Sigmoid colon (tissue), 7 donors: ENCODE measurements around the gene HELZ. TPM values are rescaled to one million over a fixed set of nuclear protein-coding genes. Genes with fewer than 3 reads are reported as not detected.
A peak's percentile ranks its signal among the peaks of the same experiment; 100 is the strongest.

Experiments used
- DNase-seq: peaks from one replicate; pipeline ENCODE4 v3.0.0-alpha.2; 2019
- H3K27ac ChIP-seq, 4 donors: fragments of 200-600 bp; sonication (generic); one replicate each; pipeline ENCODE4 v1.5.1; 2016 to 2019; ENCODE audit warnings: mild to moderate bottlenecking in 1 of 4
- H3K27me3 ChIP-seq, 3 donors: fragments of 200-600 bp; sonication (generic); one replicate each; pipeline ENCODE4 v1.5.1; 2019; ENCODE audit warnings: mild to moderate bottlenecking in 1 of 3
- H3K36me3 ChIP-seq, 4 donors: fragments of 200-600 bp; sonication (generic); one replicate each; pipeline ENCODE4 v1.5.1; 2016 to 2019
- H3K4me1 ChIP-seq, 4 donors: fragments of 200-600 bp; sonication (generic); one replicate each; pipeline ENCODE4 v1.5.1; 2017 to 2019
- H3K4me3 ChIP-seq, 4 donors: fragments of 200-600 bp; sonication (generic); one replicate each; pipeline ENCODE4 v1.5.1; 2017 to 2019; ENCODE audit warnings: mild to moderate bottlenecking in 2 of 4, moderate library complexity in 1 of 4
- H3K9me3 ChIP-seq, 4 donors: fragments of 200-600 bp in 3 of 4; sonication (generic) in 3 of 4; one replicate each; pipeline versions ENCODE4 v1.5.1 to v1.6.1; 2013 to 2019
- EP300 ChIP-seq, 4 donors: sonication (generic); formaldehyde crosslinking; IDR thresholded peaks; one replicate each; pipeline ENCODE4 v1.6.1; 2017; ENCODE audit warnings: antibody characterized with exemption in 4 of 4
- POLR2A ChIP-seq, 2 donors: fragments of 450-650 bp; IDR thresholded peaks; one replicate each; pipeline ENCODE4 v1.6.1; 2016; ENCODE audit warnings: antibody characterized with exemption in 2 of 2, mild to moderate bottlenecking in 2 of 2, moderate library complexity in 2 of 2
- POLR2AphosphoS5 ChIP-seq, 4 donors: sonication (generic); formaldehyde crosslinking; IDR thresholded peaks; one replicate each; pipeline ENCODE4 v1.6.1; 2017; ENCODE audit warnings: antibody characterized with exemption in 4 of 4
- WGBS, 2 donors: extraction: QIAGEN DNeasy Blood & Tissue Kit; methylation state at CpG; one replicate each; pipeline ENCODE4 v1.1.7; 2013; 5-methylcytosine and 5-hydroxymethylcytosine counted together
- intact Hi-C: fragments of 100-400 bp; cut with DNase I; formaldehyde crosslinking; loops from one replicate; pipeline ENCODE4 v1.15.1; 2023
- polyA plus RNA-seq, 3 donors: library from polyadenylated mRNA; stranded (reverse); fragments of 200-250 nt; gene quantifications; one replicate each; pipeline ENCODE4 v1.2.3, GENCODE V29; 2013
- total RNA-seq, 4 donors: library from RNA; depleted of rRNA; stranded (reverse); fragments of >200 nt; gene quantifications; one replicate each; pipeline ENCODE4 v1.1.0, GENCODE V29; 2016
- TF ChIP-seq, protein P1 (sequence below), 4 experiments: fragments of 450-650 bp in 3 of 4; fragments of 200-600 bp in 1 of 4; IDR thresholded peaks; one replicate each; pipeline ENCODE4 v1.5.1; 2016 to 2019; ENCODE audit warnings: antibody characterized with exemption in 4 of 4, mild to moderate bottlenecking in 3 of 4, moderate library complexity in 2 of 4
- donor health status: healthy with polysubstance abuse.
- donor health status: Bipolar disorder and iron deficiency.
- donor health status: healthy.

The HELZ gene
- total and polyA plus RNA-seq, 7 donors = 2.4 to 61.5 (median 31.7) TPM

GRCh38 chr17:67248291-67248690, 3.3 kb upstream of the HELZ start:
- WGBS, 2 donors = 87 to 93% methylated on average over 6 of the region's 6 CpGs
- no peak for TF ChIP-seq POLR2A (IDR thresholded peaks at IDR 0.05)
- no peak for TF ChIP-seq EP300 (IDR thresholded peaks at IDR 0.05)
- TF ChIP-seq, protein P1, sequence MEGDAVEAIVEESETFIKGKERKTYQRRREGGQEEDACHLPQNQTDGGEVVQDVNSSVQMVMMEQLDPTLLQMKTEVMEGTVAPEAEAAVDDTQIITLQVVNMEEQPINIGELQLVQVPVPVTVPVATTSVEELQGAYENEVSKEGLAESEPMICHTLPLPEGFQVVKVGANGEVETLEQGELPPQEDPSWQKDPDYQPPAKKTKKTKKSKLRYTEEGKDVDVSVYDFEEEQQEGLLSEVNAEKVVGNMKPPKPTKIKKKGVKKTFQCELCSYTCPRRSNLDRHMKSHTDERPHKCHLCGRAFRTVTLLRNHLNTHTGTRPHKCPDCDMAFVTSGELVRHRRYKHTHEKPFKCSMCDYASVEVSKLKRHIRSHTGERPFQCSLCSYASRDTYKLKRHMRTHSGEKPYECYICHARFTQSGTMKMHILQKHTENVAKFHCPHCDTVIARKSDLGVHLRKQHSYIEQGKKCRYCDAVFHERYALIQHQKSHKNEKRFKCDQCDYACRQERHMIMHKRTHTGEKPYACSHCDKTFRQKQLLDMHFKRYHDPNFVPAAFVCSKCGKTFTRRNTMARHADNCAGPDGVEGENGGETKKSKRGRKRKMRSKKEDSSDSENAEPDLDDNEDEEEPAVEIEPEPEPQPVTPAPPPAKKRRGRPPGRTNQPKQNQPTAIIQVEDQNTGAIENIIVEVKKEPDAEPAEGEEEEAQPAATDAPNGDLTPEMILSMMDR (IDR thresholded peaks at IDR 0.05) = no peak
- no peak for TF ChIP-seq POLR2AphosphoS5 (IDR thresholded peaks at IDR 0.05)
- H3K27me3 ChIP-seq = no peaks in the 10 kb centered on the region
- intact Hi-C loops = no loop called here
- H3K36me3 ChIP-seq = no peaks in the 10 kb centered on the region
- no peak overlapping the region for H3K27ac ChIP-seq
- H3K9me3 ChIP-seq = no peaks in the 10 kb centered on the region
- no peak overlapping the region for H3K4me3 ChIP-seq
- no peak for DNase-seq
- peaks cover 0 to 22% (median 18%) of the 10 kb centered on the region in 4 donors for H3K4me1 ChIP-seq

DNA sequence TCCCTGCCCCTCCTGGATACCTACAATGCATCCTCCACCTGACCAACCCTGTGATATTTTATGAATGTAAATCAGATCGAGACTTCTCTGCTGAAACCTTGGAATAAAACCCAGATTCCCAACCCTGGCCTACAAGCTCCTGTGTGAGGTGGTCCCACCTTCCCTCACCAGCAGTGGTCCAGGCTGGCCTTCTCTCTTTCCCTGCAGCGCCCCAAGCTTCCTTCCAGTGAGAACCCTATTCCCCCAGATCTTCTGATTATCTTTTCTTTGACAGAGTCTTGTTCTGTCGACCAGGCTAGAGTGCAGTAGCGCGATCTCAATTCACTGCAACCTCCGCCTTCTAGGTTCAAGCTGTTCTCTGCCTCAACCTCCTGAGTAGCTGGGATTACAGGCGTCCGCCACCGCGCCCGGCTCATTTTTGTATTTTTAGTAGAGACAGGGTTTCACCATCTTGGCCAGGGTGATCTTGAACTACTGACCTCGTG, 2.5 kb upstream of the HELZ start:
- H3K36me3 ChIP-seq = no peaks in the 10 kb centered on the region
- no peaks in the 10 kb centered on the region for H3K27me3 ChIP-seq
- peaks cover 0 to 29% (median 26%) of the 10 kb centered on the region in 4 donors for H3K4me1 ChIP-seq
- intact Hi-C loops = no loop called here
- no peak overlapping the region for H3K27ac ChIP-seq
- 93 to 94% methylated on average over 12 of the region's 12 CpGs for WGBS, 2 donors
- no peak for TF ChIP-seq POLR2AphosphoS5 (IDR thresholded peaks at IDR 0.05)
- TF ChIP-seq POLR2A (IDR thresholded peaks at IDR 0.05) = no peak
- TF ChIP-seq, protein P1 (IDR thresholded peaks at IDR 0.05) = no peak
- TF ChIP-seq EP300 (IDR thresholded peaks at IDR 0.05) = no peak
- no peaks in the 10 kb centered on the region for H3K9me3 ChIP-seq
- DNase-seq = no peak
- H3K4me3 ChIP-seq = no peak overlapping the region

DNA sequence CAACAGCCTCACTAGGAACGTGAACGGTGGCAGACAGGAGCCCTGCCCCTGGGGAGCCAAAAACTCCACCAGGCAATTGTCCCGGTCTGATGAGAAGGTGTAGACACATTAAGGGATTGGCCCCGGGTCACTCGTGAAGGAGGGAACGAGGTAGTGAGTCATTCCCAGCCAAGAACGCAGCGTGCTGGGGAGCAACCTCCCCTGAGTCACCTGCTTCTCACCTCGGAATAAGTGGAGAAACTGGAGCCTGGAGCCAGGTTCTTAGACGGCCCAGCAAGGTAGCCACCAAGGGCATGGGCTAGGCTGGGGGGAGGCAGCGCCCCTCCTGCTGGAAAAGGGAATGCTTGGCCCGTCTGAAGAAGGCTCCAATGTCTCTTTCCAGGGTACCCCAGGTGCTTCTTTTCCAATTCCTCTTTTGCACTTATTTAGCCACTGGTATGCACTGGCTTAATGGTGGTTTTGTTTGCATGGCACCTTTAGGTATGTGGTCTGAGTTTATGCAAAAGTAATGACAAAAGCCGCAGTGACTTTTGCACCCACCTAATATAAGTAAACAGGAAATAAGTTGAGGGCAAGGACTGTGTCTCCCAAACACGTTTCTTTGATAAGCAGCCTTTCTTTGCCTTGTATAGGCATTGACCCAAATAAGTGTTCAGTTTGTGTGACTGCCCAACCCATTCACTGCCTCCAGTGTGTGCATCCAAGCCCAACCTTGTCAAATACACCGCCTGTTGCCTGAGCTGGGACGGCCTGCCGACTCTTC, 1.8 kb upstream of the HELZ start:
- Histone ChIP-seq H3K4me1 (peaks cover 0 to 32% (median 30%) of the 10 kb centered on the region in 4 donors), H3K36me3 (no peaks in the 10 kb centered on the region), H3K4me3 (peak overlapping the region in 3 of 4 donors; percentile 77 to 100 (median 96)), H3K27ac (no peak overlapping the region), H3K27me3 (no peaks in the 10 kb centered on the region), H3K9me3 (no peaks in the 10 kb centered on the region)
- WGBS, 2 donors = 21 to 55% methylated on average over 17 of the region's 17 CpGs
- no peak for DNase-seq
- no peak for TF ChIP-seq EP300 (IDR thresholded peaks at IDR 0.05)
- no peak for TF ChIP-seq POLR2A (IDR thresholded peaks at IDR 0.05)
- TF ChIP-seq POLR2AphosphoS5 (IDR thresholded peaks at IDR 0.05) = no peak
- TF ChIP-seq, protein P1 (IDR thresholded peaks at IDR 0.05) = no peak
- intact Hi-C loops = no loop called here

DNA sequence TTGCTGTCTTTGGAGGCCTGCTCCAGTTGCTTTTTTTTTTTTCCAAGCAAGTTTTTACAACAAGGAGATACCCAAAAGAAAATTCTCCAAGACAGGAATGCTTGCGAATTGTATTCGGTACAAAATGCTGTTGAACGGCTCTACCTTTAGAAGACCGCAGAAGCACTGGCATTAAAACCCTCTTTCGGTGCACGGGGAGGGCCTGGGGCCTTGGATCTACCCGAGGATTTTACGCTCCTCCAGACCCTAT, 1.3 kb upstream of the HELZ start:
- H3K4me3 ChIP-seq = peak overlapping the region in 3 of 4 donors; percentile 77 to 100 (median 96)
- H3K4me1 ChIP-seq = peaks cover 0 to 37% (median 35%) of the 10 kb centered on the region in 4 donors
- TF ChIP-seq, protein P1 (IDR thresholded peaks at IDR 0.05) = no peak
- TF ChIP-seq POLR2A (IDR thresholded peaks at IDR 0.05) = no peak
- TF ChIP-seq POLR2AphosphoS5 (IDR thresholded peaks at IDR 0.05) = no peak
- no peak for TF ChIP-seq EP300 (IDR thresholded peaks at IDR 0.05)
- peak overlapping the region in 2 of 4 donors; percentile 87 to 92 for H3K27ac ChIP-seq
- no peak for DNase-seq
- H3K9me3 ChIP-seq = no peaks in the 10 kb centered on the region
- intact Hi-C loops = no loop called here
- H3K36me3 ChIP-seq = no peaks in the 10 kb centered on the region
- H3K27me3 ChIP-seq = no peaks in the 10 kb centered on the region
- 11 to 33% methylated on average over 8 of the region's 8 CpGs for WGBS, 2 donors
